Esophagus squamous epithelium (tissue), 5 donors: ENCODE results near the gene USP6. TPM values are rescaled to one million over a fixed set of nuclear protein-coding genes. Genes with fewer than 3 reads are reported as not detected.
"Not testable (repeated sequence)": the region's sequence is repeated elsewhere in the genome, so short reads cannot be mapped to it uniquely, and the experiment has no call there.

Experiments
- DNase-seq: peaks from one replicate; lab custom pipeline; 2025; lab: John Stamatoyannopoulos, UW
- H3K27ac ChIP-seq, 4 donors: fragments of 200-600 bp; sonication (generic); one replicate each; pipeline ENCODE4 v1.5.1; 2016 to 2019; ENCODE audit warnings: mild to moderate bottlenecking in 1 of 4
- H3K27me3 ChIP-seq, 4 donors: fragments of 200-600 bp; sonication (generic); 1 replicate in 3 of 4; 2 replicates in 1 of 4; pipeline versions ENCODE4 v1.5.1 to v1.6.0; 2017 to 2021; ENCODE audit warnings: antibody characterized with exemption in 1 of 4
- H3K36me3 ChIP-seq, 3 donors: fragments of 200-600 bp; sonication (generic); one replicate each; pipeline ENCODE4 v1.5.1; 2016 to 2019
- H3K4me1 ChIP-seq, 3 donors: fragments of 200-600 bp; sonication (generic); one replicate each; pipeline ENCODE4 v1.5.1; 2017 to 2019
- H3K4me3 ChIP-seq, 4 donors: fragments of 200-600 bp; sonication (generic); 1 replicate in 3 of 4; 2 replicates in 1 of 4; pipeline ENCODE4 v1.5.1; 2016 to 2019; ENCODE audit warnings: mild to moderate bottlenecking in 2 of 4, moderate library complexity in 1 of 4
- H3K9me3 ChIP-seq, 3 donors: fragments of 200-600 bp; sonication (generic); one replicate each; pipeline ENCODE4 v1.5.1; 2016 to 2019
- POLR2A ChIP-seq, 4 donors: fragments of 450-650 bp; IDR thresholded peaks; one replicate each; pipeline ENCODE4 v1.6.1; 2017; ENCODE audit warnings: antibody characterized with exemption in 4 of 4, mild to moderate bottlenecking in 4 of 4, moderate library complexity in 3 of 4
- WGBS, 2 donors: methylation state at CpG; one replicate each; pipeline ENCODE4 v1.1.5; 2018; 5-methylcytosine and 5-hydroxymethylcytosine counted together
- intact Hi-C: fragments of 100-400 bp; cut with DNase I; formaldehyde crosslinking; loops from one replicate; pipeline ENCODE4 v1.15.0; 2022
- total RNA-seq, 4 donors: library from RNA; depleted of rRNA; stranded (reverse); fragments of >200 nt; gene quantifications; one replicate each; pipeline ENCODE4 v1.1.0, GENCODE V29; 2016
- TF ChIP-seq, protein P1 (sequence below), 6 experiments: fragments of 450-650 bp in 4 of 6; fragments of 200-600 bp in 2 of 6; sonication (generic) in 2 of 6; IDR thresholded peaks; one replicate each; pipeline ENCODE4 v1.5.1; 2016 to 2019; ENCODE audit warnings: antibody characterized with exemption in 6 of 6, mild to moderate bottlenecking in 4 of 6, moderate library complexity in 4 of 6
- donor health status: DM: yes; HTN: yes; CAD: no.

Gene USP6
- total RNA-seq, 4 donors from 2014 or later: under 0.01 to 0.09 TPM; not detected in 2

DNA sequence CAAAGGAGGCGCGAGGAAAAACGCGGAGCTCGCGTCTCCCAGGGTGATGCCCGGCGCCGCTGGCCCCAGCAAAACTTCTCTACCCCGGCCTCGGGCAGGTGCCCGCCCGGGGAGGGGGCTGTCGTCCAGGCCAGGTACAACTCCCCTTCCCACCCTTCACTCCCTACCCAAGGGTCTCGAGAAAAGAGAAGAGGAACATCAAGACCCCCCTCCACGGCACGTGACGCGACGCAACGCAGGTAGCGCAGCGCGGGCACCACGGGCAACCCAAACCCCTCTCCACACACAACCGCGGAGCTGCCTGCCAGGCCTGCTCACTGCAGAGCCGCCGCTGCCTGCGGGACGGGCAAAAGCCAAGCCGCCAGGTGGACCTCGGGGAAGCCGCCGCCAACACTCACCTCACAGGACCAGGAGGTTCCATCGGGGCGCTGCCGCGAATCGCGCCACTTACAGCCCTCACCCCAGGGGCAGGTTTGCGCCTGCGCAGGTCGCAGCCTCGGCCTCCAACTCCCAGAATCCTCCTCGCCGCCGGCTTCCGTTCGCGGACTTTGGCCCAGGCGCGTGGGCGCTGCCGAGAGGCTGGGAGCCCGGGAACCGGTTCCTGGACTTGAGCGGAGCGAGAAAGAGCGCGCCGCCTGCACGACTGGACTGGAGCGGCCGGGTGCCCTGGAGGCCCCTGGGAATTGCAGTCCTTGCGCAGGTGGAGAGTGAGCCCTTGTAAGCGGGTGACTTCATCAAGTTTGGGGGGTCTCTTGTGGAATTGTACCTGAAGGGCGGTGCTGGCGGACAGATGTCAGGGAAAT lies 4.2 kb upstream of the USP6 start, which contains the start of gene ZNF232:
TSS of gene ZNF232 (minus strand) at position 477 of the 803 bp plus-strand sequence. CDS start at position 421, 56 bp downstream.
- WGBS, 2 donors: 0% methylated on average over 2 to 12 of the region's 69 CpGs
- intact Hi-C loops: no loop called here
- Histone ChIP-seq H3K36me3 (peaks cover 0 to 30% (median 3%) of the 10 kb centered on the region in 3 donors), H3K4me3 (peak within 1 kb of the TSS; percentile 56 to 93 (median 78)), H3K9me3 (no peaks in the 10 kb centered on the region), H3K27me3 (peaks cover 5 to 25% (median 9%) of the 10 kb centered on the region in 4 donors), H3K27ac (peak within 1 kb of the TSS; percentile 53 to 83 (median 78)), H3K4me1 (peaks cover 6 to 34% (median 7%) of the 10 kb centered on the region in 3 donors)
- TF ChIP-seq, protein P1, sequence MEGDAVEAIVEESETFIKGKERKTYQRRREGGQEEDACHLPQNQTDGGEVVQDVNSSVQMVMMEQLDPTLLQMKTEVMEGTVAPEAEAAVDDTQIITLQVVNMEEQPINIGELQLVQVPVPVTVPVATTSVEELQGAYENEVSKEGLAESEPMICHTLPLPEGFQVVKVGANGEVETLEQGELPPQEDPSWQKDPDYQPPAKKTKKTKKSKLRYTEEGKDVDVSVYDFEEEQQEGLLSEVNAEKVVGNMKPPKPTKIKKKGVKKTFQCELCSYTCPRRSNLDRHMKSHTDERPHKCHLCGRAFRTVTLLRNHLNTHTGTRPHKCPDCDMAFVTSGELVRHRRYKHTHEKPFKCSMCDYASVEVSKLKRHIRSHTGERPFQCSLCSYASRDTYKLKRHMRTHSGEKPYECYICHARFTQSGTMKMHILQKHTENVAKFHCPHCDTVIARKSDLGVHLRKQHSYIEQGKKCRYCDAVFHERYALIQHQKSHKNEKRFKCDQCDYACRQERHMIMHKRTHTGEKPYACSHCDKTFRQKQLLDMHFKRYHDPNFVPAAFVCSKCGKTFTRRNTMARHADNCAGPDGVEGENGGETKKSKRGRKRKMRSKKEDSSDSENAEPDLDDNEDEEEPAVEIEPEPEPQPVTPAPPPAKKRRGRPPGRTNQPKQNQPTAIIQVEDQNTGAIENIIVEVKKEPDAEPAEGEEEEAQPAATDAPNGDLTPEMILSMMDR (IDR thresholded peaks at IDR 0.05): peak in 2 of 6 experiments; percentile 5 to 39
- peak in 3 of 4 donors; percentile 49 to 59 (median 53) for TF ChIP-seq POLR2A (IDR thresholded peaks at IDR 0.05)
- peak; percentile 33 for DNase-seq

DNA sequence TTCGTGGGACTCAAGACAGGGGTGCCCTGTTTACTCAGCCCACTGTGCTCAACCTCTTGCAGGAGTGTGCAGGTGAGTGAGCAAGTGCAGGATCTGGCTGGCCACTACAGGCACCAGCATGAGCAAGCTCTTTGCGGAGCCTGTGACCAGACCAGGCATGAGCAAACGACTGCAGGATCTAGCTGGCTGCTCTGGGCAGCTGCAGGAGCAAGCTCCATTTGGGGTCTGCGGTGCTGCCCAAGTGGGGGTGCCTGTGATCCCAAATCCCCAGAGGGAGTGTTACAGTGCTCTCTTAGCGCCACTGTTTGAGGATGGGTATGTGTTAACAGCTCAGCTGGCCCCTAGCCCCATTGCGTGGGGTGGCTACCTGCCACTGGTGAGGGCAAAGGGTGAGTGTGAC lies 2.4 kb downstream of the USP6 start:
- peaks cover 6 to 21% (median 17%) of the 10 kb centered on the region in 3 donors for H3K4me1 ChIP-seq
- no peaks in the 10 kb centered on the region for H3K36me3 ChIP-seq
- peaks cover 5 to 68% (median 9%) of the 10 kb centered on the region in 4 donors for H3K27me3 ChIP-seq
- no peak overlapping the region for H3K4me3 ChIP-seq
- intact Hi-C loops: no loop called here
- no peaks in the 10 kb centered on the region for H3K9me3 ChIP-seq
- 42 to 74% methylated on average over 1 to 5 of the region's 6 CpGs for WGBS, 2 donors
- DNase-seq: no peak
- no peak for TF ChIP-seq POLR2A (IDR thresholded peaks at IDR 0.05)
- TF ChIP-seq, protein P1 (IDR thresholded peaks at IDR 0.05): no peak
- no peak overlapping the region for H3K27ac ChIP-seq

DNA sequence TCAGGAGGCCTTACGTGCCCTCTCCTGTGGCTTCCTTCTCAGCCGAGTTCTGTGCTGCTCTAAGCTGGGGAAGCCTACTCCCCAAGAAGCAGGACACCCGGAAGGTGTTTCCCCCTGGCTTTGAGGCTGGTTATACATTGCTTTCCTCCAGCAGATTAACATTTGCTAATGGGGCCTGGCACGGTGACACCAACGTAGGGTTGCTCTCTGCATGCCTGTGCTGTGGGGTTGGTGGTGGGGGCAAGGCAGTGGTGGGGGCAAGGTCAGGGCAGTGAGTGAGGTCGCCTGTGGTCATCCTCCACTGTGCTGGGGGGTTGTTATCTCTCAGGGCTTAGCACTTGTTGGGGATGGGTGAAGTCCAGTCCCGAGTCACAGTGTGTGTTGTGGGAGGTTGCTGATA lies 4.2 kb downstream of the USP6 start:
- Histone ChIP-seq H3K36me3 (no peaks in the 10 kb centered on the region), H3K4me3 (no peak overlapping the region), H3K27ac (no peak overlapping the region), H3K4me1 (peaks cover 6 to 25% (median 19%) of the 10 kb centered on the region in 3 donors), H3K9me3 (no peaks in the 10 kb centered on the region), H3K27me3 (peaks cover 5 to 71% (median 9%) of the 10 kb centered on the region in 4 donors)
- DNase-seq: no peak
- no peak for TF ChIP-seq POLR2A (IDR thresholded peaks at IDR 0.05)
- TF ChIP-seq, protein P1 (IDR thresholded peaks at IDR 0.05): no peak
- intact Hi-C loops: no loop called here
- 80 to 81% methylated on average over 3 to 7 of the region's 7 CpGs for WGBS, 2 donors

DNA sequence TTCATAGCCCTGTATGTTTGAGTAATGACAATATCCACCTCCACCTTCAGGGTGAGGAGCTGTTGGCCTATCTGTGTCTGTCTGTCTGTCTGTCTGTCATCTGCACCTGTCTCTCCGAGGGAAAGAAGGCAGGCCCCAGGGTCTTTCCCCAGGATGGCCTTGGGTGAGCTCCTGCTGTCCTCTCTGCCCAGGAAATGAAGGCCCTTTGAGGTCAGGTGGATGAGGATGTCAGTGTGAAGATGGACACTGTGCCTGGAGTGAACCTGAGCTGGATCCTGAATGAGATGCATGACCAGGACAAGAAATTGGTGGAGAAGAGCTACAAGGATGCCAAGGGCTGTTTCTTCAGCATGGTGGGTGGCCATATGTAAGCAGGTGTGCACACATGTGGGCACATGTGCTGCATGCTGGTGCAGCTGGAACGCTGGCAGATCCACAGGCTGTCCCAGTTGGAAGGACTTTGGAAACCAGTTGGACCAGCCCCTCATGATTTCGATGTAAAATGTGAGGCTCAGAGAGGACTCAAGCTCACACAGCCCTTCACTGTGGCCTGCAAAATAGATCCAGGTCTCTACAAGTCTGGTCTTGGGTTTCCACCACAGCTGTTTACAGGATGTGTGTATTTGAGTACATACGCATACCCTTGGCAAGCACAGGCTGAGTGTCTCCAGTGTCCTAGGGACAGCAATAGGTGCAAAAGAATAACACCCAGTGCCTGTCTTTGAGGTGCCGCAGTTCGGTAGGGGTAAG lies 4.8 kb downstream of the USP6 start:
- H3K4me3 ChIP-seq, H3K9me3 ChIP-seq, intact Hi-C loops, H3K27ac ChIP-seq, H3K36me3 ChIP-seq, DNase-seq: not testable (repeated sequence)
- Histone ChIP-seq H3K27me3 (peaks cover 3 to 65% (median 6%) of the 10 kb centered on the region in 4 donors), H3K4me1 (peaks cover 6 to 24% (median 18%) of the 10 kb centered on the region in 3 donors)
- 52 to 64% methylated on average over 3 to 4 of the region's 6 CpGs for WGBS, 2 donors

DNA sequence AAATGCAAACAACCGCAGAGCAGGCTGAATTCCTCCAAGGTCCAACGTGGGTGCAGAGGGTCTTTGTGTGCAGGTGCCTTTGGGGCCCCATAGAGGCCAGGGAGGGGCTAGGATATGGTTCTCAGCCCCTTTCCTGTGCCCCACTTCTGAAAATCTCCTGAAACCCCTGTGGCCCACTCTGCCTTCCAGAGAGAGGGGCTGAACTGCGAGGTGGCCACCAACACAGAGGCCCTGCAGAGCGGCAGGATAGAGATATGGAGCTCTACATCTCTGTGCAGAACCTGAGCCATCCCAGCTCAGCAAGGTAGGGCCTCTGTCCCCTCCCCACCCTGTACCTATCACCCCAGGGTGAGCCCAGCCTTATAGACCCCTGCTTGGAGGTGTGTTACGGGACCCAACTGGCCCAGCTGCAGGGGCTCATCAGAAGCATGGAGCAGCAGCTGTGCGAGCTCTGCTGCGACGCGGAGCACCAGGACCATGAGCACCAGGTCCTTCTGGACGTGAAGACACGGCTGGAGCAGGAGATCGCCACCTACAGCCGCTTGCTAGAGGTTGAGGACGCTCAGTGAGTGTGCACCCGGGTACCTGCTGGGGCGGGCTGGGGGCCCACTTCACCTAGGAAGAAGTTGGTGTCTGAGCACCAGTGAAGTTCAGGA lies 5.5 kb downstream of the USP6 start:
- Histone ChIP-seq H3K36me3 (no peaks in the 10 kb centered on the region), H3K4me1 (peaks cover 6 to 17% (median 13%) of the 10 kb centered on the region in 3 donors), H3K27ac (no peak overlapping the region), H3K4me3 (no peak overlapping the region), H3K27me3 (peaks cover 0 to 58% (median 0%) of the 10 kb centered on the region in 4 donors), H3K9me3 (no peaks in the 10 kb centered on the region)
- intact Hi-C loops: no loop called here
- DNase-seq: no peak
- TF ChIP-seq, protein P1 (IDR thresholded peaks at IDR 0.05): no peak
- TF ChIP-seq POLR2A (IDR thresholded peaks at IDR 0.05): no peak
- 96 to 98% methylated on average over 5 to 7 of the region's 16 CpGs for WGBS, 2 donors

DNA sequence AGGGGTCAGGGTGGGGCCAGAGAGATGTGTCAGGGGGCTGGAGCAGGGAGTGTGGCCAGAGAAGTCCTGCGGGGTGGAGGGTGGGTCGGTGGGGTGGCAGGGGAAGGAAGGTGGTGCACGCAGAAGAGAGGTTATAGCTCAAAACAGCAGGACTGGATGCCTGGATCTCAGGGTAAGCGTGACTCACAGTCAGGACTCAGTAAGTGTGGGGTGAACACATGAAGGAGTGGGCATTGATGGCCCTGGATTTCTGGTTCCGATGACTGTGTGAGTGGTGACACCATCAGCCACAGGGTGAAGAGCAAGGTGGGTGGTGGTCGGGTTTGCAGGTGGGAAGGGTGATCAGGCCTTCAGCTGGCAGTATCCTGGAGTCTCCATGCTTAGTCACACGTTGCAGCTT lies 6.2 kb downstream of the USP6 start:
- intact Hi-C loops, H3K9me3 ChIP-seq, H3K27ac ChIP-seq, DNase-seq, H3K36me3 ChIP-seq: not testable (repeated sequence)
- WGBS, 2 donors: 69 to 82% methylated on average over 5 to 7 of the region's 7 CpGs
- Histone ChIP-seq H3K4me3 (peak overlapping the region; percentile 35 to 71 (median 50)), H3K4me1 (peaks cover 6 to 16% (median 13%) of the 10 kb centered on the region in 3 donors), H3K27me3 (peaks cover 0 to 56% (median 0%) of the 10 kb centered on the region in 4 donors)
